Upper lobe of left lung (tissue), 6 donors: ENCODE measurements around the gene TDRD1. TPM values are rescaled to one million over a fixed set of nuclear protein-coding genes. Genes with fewer than 3 reads are reported as not detected.

Experiments
- ATAC-seq, 2 donors: fragments of 200-7000 bp; cut with Tn5 transposase; one replicate each; pipeline ENCODE4 v1.9.1; 2022; ENCODE audit warnings: mild to moderate bottlenecking in 2 of 2, moderate library complexity in 2 of 2; ENCODE audit not compliant: low FRiP score in 2 of 2
- DNase-seq, 2 donors: peaks; one replicate each; pipeline ENCODE4 v3.0.0-alpha.2; 2019 to 2020
- H3K27ac ChIP-seq, 4 donors: fragments of 200-600 bp; sonication (generic); one replicate each; pipeline ENCODE4 v1.5.1; 2016 to 2019
- H3K27me3 ChIP-seq, 4 donors: fragments of 200-600 bp; sonication (generic); one replicate each; pipeline ENCODE4 v1.5.1; 2017 to 2019
- H3K36me3 ChIP-seq, 4 donors: fragments of 200-600 bp; sonication (generic); one replicate each; pipeline ENCODE4 v1.5.1; 2016 to 2019
- H3K4me1 ChIP-seq, 4 donors: fragments of 200-600 bp; sonication (generic); one replicate each; pipeline ENCODE4 v1.5.1; 2018 to 2019
- H3K4me3 ChIP-seq, 4 donors: fragments of 200-600 bp; sonication (generic); one replicate each; pipeline ENCODE4 v1.5.1; 2017 to 2019; ENCODE audit warnings: mild to moderate bottlenecking in 2 of 4, moderate library complexity in 1 of 4
- H3K9me3 ChIP-seq, 4 donors: fragments of 200-600 bp; sonication (generic); one replicate each; pipeline ENCODE4 v1.5.1; 2018 to 2019
- EP300 ChIP-seq, 4 donors: sonication (generic); formaldehyde crosslinking; IDR thresholded peaks; one replicate each; pipeline ENCODE4 v1.5.1; 2017; ENCODE audit warnings: antibody characterized with exemption in 4 of 4, control low read depth in 2 of 4
- POLR2A ChIP-seq, 4 donors: fragments of 450-650 bp; IDR thresholded peaks; one replicate each; pipeline ENCODE4 v1.5.1; 2016 to 2017; ENCODE audit warnings: antibody characterized with exemption in 4 of 4, mild to moderate bottlenecking in 2 of 4
- POLR2AphosphoS5 ChIP-seq, 2 donors: sonication (generic); formaldehyde crosslinking; IDR thresholded peaks; one replicate each; pipeline ENCODE4 v1.5.1; 2017; ENCODE audit warnings: antibody characterized with exemption in 2 of 2
- WGBS, 2 donors: methylation state at CpG; one replicate each; pipeline ENCODE4 v1.1.5; 2017 to 2018; 5-methylcytosine and 5-hydroxymethylcytosine counted together
- total RNA-seq, 6 donors: library from RNA; depleted of rRNA in 4 of 6; stranded (reverse); fragments of >200 nt in 4 of 6; gene quantifications; one replicate each; pipeline versions ENCODE4 v1.1.0 to v1.2.1, GENCODE V29; 2016 to 2021
- TF ChIP-seq, protein P1 (sequence below), 6 experiments: fragments of 450-650 bp in 4 of 6; fragments of 200-600 bp in 2 of 6; sonication (generic) in 2 of 6; IDR thresholded peaks; one replicate each; pipeline ENCODE4 v1.5.1; 2016 to 2019; ENCODE audit warnings: antibody characterized with exemption in 6 of 6
- donor health status: DM: no; HTN: no; CAD: no; lungs with moderate emphysema.
- donor health status: DM: no; HTN: yes; CAD: no; lungs with severe emphysema.

The TDRD1 gene
- total RNA-seq, 6 donors from 2014 or later = 0.10 to 0.17 (median 0.14) TPM; not detected in 2

DNA sequence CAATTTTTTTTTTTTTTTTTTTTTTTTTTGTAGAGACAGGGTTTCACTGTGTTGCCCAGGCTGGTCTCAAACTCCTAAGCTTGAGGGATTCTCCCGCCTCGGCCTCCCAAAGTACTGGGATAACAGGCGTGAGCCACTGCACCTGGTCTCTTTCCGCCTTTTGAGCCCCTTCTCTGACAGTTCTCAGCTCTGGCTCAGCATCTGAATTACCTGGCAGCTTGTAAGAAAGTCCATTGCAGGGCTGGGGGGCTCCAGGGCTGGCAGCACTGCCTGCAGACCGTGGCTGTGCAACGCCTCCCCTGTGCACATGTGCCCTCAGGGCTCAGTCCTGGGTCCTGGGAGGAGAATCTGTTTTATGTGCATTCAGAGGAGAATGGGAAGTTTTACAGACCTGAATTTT, 97.5 kb downstream of the TDRD1 start:
- TF ChIP-seq, protein P1, sequence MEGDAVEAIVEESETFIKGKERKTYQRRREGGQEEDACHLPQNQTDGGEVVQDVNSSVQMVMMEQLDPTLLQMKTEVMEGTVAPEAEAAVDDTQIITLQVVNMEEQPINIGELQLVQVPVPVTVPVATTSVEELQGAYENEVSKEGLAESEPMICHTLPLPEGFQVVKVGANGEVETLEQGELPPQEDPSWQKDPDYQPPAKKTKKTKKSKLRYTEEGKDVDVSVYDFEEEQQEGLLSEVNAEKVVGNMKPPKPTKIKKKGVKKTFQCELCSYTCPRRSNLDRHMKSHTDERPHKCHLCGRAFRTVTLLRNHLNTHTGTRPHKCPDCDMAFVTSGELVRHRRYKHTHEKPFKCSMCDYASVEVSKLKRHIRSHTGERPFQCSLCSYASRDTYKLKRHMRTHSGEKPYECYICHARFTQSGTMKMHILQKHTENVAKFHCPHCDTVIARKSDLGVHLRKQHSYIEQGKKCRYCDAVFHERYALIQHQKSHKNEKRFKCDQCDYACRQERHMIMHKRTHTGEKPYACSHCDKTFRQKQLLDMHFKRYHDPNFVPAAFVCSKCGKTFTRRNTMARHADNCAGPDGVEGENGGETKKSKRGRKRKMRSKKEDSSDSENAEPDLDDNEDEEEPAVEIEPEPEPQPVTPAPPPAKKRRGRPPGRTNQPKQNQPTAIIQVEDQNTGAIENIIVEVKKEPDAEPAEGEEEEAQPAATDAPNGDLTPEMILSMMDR (IDR thresholded peaks at IDR 0.05) = no peak
- TF ChIP-seq POLR2AphosphoS5 (IDR thresholded peaks at IDR 0.05) = no peak
- no peak for TF ChIP-seq EP300 (IDR thresholded peaks at IDR 0.05)
- TF ChIP-seq POLR2A (IDR thresholded peaks at IDR 0.05) = no peak
- Histone ChIP-seq H3K27me3 (no peaks in the 10 kb centered on the region), H3K36me3 (no peaks in the 10 kb centered on the region), H3K27ac (no peak overlapping the region), H3K4me3 (no peak overlapping the region), H3K9me3 (no peaks in the 10 kb centered on the region), H3K4me1 (peaks cover 0 to 5% (median 0%) of the 10 kb centered on the region in 4 donors)
- ATAC-seq (no peak), DNase-seq (peak in 1 of 2 donors; percentile 49)
- 96% methylated on average over 6 of the region's 6 CpGs for WGBS, 2 donors

DNA sequence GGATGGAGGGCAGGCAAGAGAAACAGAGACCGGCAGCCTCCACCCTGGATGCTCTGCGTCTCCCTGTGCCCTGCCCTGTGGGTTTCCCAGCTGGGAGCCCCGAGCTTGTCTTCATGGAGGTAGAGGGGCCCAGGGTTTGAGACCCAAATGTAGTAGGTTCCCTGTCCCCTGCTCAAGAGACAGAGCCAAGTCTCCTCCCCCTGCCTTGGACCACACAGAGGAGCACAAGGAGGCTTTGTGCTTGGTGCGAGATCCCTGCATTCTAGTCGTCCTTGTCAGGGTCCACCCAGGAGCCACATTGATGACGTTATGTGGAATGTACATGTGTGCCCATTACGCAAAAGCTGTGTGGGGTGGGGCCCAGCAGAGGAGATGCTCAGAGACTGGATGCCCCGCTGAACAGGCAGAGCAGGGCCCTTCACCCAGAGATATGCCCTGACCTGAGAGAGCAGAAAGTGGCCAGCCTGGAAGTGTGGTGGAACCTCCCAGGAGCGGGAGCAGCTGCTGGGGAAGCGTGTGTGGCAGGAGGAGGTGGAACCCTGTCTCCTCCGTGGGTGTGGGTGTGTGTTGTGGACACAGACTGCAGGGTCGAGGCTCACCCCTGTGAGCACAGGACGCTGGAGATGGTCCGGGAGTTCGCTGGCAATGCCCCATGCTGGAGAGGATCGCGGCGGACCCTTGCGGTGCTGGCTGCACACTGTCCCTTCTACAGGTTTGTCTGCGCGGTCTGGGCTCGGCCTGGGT, 99.2 kb downstream of the TDRD1 start:
- H3K9me3 ChIP-seq = no peaks in the 10 kb centered on the region
- no peak overlapping the region for H3K27ac ChIP-seq
- TF ChIP-seq, protein P1 (IDR thresholded peaks at IDR 0.05) = no peak
- TF ChIP-seq POLR2AphosphoS5 (IDR thresholded peaks at IDR 0.05) = no peak
- no peak for TF ChIP-seq EP300 (IDR thresholded peaks at IDR 0.05)
- TF ChIP-seq POLR2A (IDR thresholded peaks at IDR 0.05) = no peak
- H3K4me3 ChIP-seq = no peak overlapping the region
- 89% methylated on average over 13 to 22 of the region's 22 CpGs for WGBS, 2 donors
- H3K36me3 ChIP-seq = no peaks in the 10 kb centered on the region
- ATAC-seq (no peak), DNase-seq (peak in 1 of 2 donors; percentile 64)
- no peaks in the 10 kb centered on the region for H3K27me3 ChIP-seq
- peaks cover 0 to 12% (median 0%) of the 10 kb centered on the region in 4 donors for H3K4me1 ChIP-seq

DNA sequence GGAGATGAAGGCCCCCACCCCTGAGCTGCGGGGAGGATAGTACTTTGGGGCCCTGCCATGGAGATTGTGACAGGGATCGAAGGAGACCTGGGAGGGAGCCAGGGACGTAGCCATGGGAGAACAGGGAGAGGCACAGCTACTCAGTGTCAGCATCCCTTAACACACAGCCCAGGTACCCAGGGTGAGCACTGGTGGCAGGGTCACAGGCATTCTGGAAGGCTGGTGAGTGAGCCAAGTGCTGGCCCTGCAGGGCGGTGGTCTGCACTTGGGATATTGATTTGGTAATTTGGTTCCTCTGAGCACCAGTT, 99.7 kb downstream of the TDRD1 start:
- no peak overlapping the region for H3K27ac ChIP-seq
- H3K9me3 ChIP-seq = no peaks in the 10 kb centered on the region
- no peaks in the 10 kb centered on the region for H3K36me3 ChIP-seq
- H3K27me3 ChIP-seq = no peaks in the 10 kb centered on the region
- peaks cover 0 to 12% (median 0%) of the 10 kb centered on the region in 4 donors for H3K4me1 ChIP-seq
- 83 to 90% methylated on average over 2 to 4 of the region's 4 CpGs for WGBS, 2 donors
- ATAC-seq = no peak
- no peak overlapping the region for H3K4me3 ChIP-seq
- TF ChIP-seq POLR2A (IDR thresholded peaks at IDR 0.05) (no peak), POLR2AphosphoS5 (IDR thresholded peaks at IDR 0.05) (no peak), EP300 (IDR thresholded peaks at IDR 0.05) (no peak)
- TF ChIP-seq, protein P1 (IDR thresholded peaks at IDR 0.05) = no peak
- no peak for DNase-seq

DNA sequence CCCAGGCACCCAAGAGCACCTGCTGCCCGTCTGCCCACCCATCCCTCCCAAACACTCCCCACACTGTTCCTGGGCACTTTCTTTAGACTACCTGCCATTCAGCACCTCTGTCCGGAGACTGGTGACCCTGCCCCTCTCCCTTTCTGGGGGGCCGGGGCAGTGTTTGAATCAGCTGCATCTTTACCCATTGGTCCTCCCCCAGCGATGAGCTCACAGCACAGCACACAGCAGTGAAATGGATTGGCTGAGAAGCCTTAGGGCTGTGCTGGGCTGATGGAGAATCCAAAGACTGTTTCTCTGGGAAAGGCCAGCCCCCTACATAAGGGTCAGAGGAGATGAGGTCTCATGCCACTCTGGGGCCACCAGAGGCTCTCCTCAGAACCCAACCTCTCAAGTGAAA, 100.1 kb downstream of the TDRD1 start:
- Histone ChIP-seq H3K9me3 (no peaks in the 10 kb centered on the region), H3K27me3 (no peaks in the 10 kb centered on the region), H3K4me1 (peaks cover 0 to 12% (median 0%) of the 10 kb centered on the region in 4 donors), H3K4me3 (no peak overlapping the region), H3K27ac (no peak overlapping the region), H3K36me3 (no peaks in the 10 kb centered on the region)
- TF ChIP-seq, protein P1 (IDR thresholded peaks at IDR 0.05) = no peak
- 80 to 84% methylated on average over 1 to 4 of the region's 4 CpGs for WGBS, 2 donors
- DNase-seq (no peak), ATAC-seq (no peak)
